Measurements from ENCODE around the gene WAPL.
A peak's percentile ranks its signal among the peaks of the same experiment; 100 is the strongest.

Gene WAPL

GRCh38 chr10:86472061-86472460 is 49.5 kb downstream of the WAPL start:
- DNase-seq (ENCODE audit: low read depth, low spot score): no peak

GRCh38 chr10:86461963-86462804 is 59.4 kb downstream of the WAPL start:
- no peak for DNase-seq (ENCODE audit: low read depth, low spot score)

- no peak for DNase-seq (ENCODE audit: low read depth, low spot score)
These were observed 70.0 kb downstream of the WAPL start for GRCh38 chr10:86451604-86451960.

GRCh38 chr10:86450806-86451603 is 70.6 kb downstream of the WAPL start:
- DNase-seq (ENCODE audit: low read depth, low spot score): no peak

- DNase-seq (ENCODE audit: low read depth, low spot score): no peak
These were observed 71.5 kb downstream of the WAPL start for GRCh38 chr10:86449926-86450558.

GRCh38 chr10:86447432-86447831 is 74.2 kb downstream of the WAPL start:
- no peak for DNase-seq (ENCODE audit: low read depth, low spot score)

GRCh38 chr10:86446987-86447386 is 74.6 kb downstream of the WAPL start:
- DNase-seq (ENCODE audit: low read depth, low spot score): no peak

GRCh38 chr10:86446440-86446839 is 75.2 kb downstream of the WAPL start:
- DNase-seq (ENCODE audit: low read depth, low spot score): no peak

- peak; percentile 22 for DNase-seq (ENCODE audit: low read depth, low spot score)
These were observed 77.7 kb downstream of the WAPL start for GRCh38 chr10:86443936-86444335.

GRCh38 chr10:86443069-86443468 is 78.5 kb downstream of the WAPL start:
- DNase-seq (ENCODE audit: low read depth, low spot score): peak; percentile 64

- peak; percentile 85 for DNase-seq (ENCODE audit: low read depth, low spot score)
These were observed 80.4 kb downstream of the WAPL start for GRCh38 chr10:86440874-86441843.

- DNase-seq (ENCODE audit: low read depth, low spot score): peak; percentile 70
These were observed 82.0 kb downstream of the WAPL start for GRCh38 chr10:86439544-86439943.

GRCh38 chr10:86438091-86438749 is 83.4 kb downstream of the WAPL start:
- DNase-seq (ENCODE audit: low read depth, low spot score): no peak

- no peak for DNase-seq (ENCODE audit: low read depth, low spot score)
These were observed 84.1 kb downstream of the WAPL start for GRCh38 chr10:86437447-86437846.

GRCh38 chr10:86436963-86437362 is 84.6 kb downstream of the WAPL start:
- no peak for DNase-seq (ENCODE audit: low read depth, low spot score)

GRCh38 chr10:86434656-86435055 is 86.9 kb downstream of the WAPL start:
- DNase-seq (ENCODE audit: low read depth, low spot score): no peak

GRCh38 chr10:86423739-86424138 is 97.9 kb downstream of the WAPL start:
- no peak for DNase-seq (ENCODE audit: low read depth, low spot score)

- no peak for DNase-seq (ENCODE audit: low read depth, low spot score)
These were observed 102.5 kb downstream of the WAPL start for GRCh38 chr10:86419101-86419500.

- no peak for DNase-seq (ENCODE audit: low read depth, low spot score)
These were observed 106.0 kb downstream of the WAPL start for GRCh38 chr10:86415583-86415982.

GRCh38 chr10:86415116-86415515 is 106.5 kb downstream of the WAPL start:
- no peak for DNase-seq (ENCODE audit: low read depth, low spot score)

Data from astrocyte of the hippocampus (primary cell).